ENCODE measurements around the gene RGL3. TPM values are rescaled to one million over a fixed set of nuclear protein-coding genes. Genes with fewer than 3 reads are reported as not detected.
"Not testable (repeated sequence)": the region's sequence is repeated elsewhere in the genome, so short reads cannot be mapped to it uniquely, and the experiment has no call there.

RGL3 gene
- polyA plus RNA-seq, 3 donors, result 67.6 to 137 (median 119) TPM

GRCh38 chr19:11387162-11388034 is 31.7 kb downstream of the RGL3 start:
- no peak for DNase-seq

GRCh38 chr19:11384778-11385129 is 34.4 kb downstream of the RGL3 start:
- DNase-seq, result no peak

- DNase-seq, result no peak
These were observed 35.4 kb downstream of the RGL3 start for GRCh38 chr19:11383706-11384048.

GRCh38 chr19:11382898-11383705 is 36.0 kb downstream of the RGL3 start:
- no peak for DNase-seq

GRCh38 chr19:11380653-11381537 is 38.2 kb downstream of the RGL3 start:
- peak; percentile 98 for DNase-seq

- no peak for DNase-seq
These were observed 39.2 kb downstream of the RGL3 start for GRCh38 chr19:11379857-11380350.

GRCh38 chr19:11379269-11379845 is 39.8 kb downstream of the RGL3 start:
- not testable (repeated sequence) for DNase-seq

GRCh38 chr19:11378319-11379189 is 40.6 kb downstream of the RGL3 start:
- DNase-seq, result no peak

GRCh38 chr19:11377756-11378155 is 41.4 kb downstream of the RGL3 start:
- no peak for DNase-seq

GRCh38 chr19:11377237-11377636 is 41.9 kb downstream of the RGL3 start:
- no peak for DNase-seq

- DNase-seq, result no peak
These were observed 43.8 kb downstream of the RGL3 start for GRCh38 chr19:11375143-11375948.

GRCh38 chr19:11374433-11375142 is 44.5 kb downstream of the RGL3 start, which contains the start of gene SWSAP1:
Gene SWSAP1 (plus strand): TSS chr19:11374666. CDS start chr19:11374681, 15 bp downstream.
- peak; percentile 100 for DNase-seq

- DNase-seq, result no peak
These were observed 45.2 kb downstream of the RGL3 start for GRCh38 chr19:11373885-11374432.

GRCh38 chr19:11373166-11373884 is 45.8 kb downstream of the RGL3 start:
- DNase-seq, result no peak

- no peak for DNase-seq
These were observed 48.4 kb downstream of the RGL3 start for GRCh38 chr19:11370744-11371143.

- DNase-seq, result no peak
These were observed 51.6 kb downstream of the RGL3 start for GRCh38 chr19:11367528-11367927.

GRCh38 chr19:11365557-11366117 is 53.5 kb downstream of the RGL3 start:
- DNase-seq, result no peak

All from renal pelvis (tissue), 4 donors.